ENCODE results near the gene AMPD3.

Gene AMPD3

GRCh38 chr11:10551845-10552352 is 96.8 kb downstream of the AMPD3 start:
- no peak for TF ChIP-seq CTCF (IDR thresholded peaks at IDR 0.05; ENCODE audit: insufficient read depth, low read depth, low read length, missing control alignments)
- DNase-seq (ENCODE audit: low read depth): no peak
- H3K4me3 ChIP-seq (ENCODE audit: low read depth, low read length): no peak overlapping the region

GRCh38 chr11:10556590-10556989 is 101.5 kb downstream of the AMPD3 start:
- TF ChIP-seq CTCF (IDR thresholded peaks at IDR 0.05; ENCODE audit: insufficient read depth, low read depth, low read length, missing control alignments): no peak
- no peak overlapping the region for H3K4me3 ChIP-seq (ENCODE audit: low read depth, low read length)
- no peak for DNase-seq (ENCODE audit: low read depth)
